GM23338 (cell line): Measurements from ENCODE around the gene CDC27. TPM values are rescaled to one million over a fixed set of nuclear protein-coding genes. Genes with fewer than 3 reads are reported as not detected.

Source experiments
- ATAC-seq: fragments of 200-7000 bp; cut with Tn5 transposase; 3 replicates; pipeline ENCODE4 v1.9.1; 2020
- DNase-seq: peaks from one replicate; pipeline ENCODE4 v3.0.0-alpha.2; 2015; ENCODE audit warnings: low spot score
- H2AFZ ChIP-seq: fragments of 200-600 bp; sonication (generic); 2 replicates; pipeline ENCODE4 v1.8.0; 2016; ENCODE audit warnings: antibody characterized with exemption, mild to moderate bottlenecking, moderate library complexity
- H3F3A ChIP-seq: fragments of 200-600 bp; sonication (generic); replicated peaks from 2 replicates; pipeline ENCODE4 v1.8.0; 2017; ENCODE audit warnings: antibody characterized with exemption, mixed run types, low read depth
- H3K27ac ChIP-seq: fragments of 200-600 bp; sonication (generic); 2 replicates; pipeline ENCODE4 v1.6.1; 2016; ENCODE audit warnings: low read depth
- H3K27me3 ChIP-seq: fragments of 200-600 bp; sonication (generic); 2 replicates; pipeline ENCODE4 v1.8.0; 2016; ENCODE audit warnings: mild to moderate bottlenecking, mixed run types, moderate library complexity; ENCODE audit not compliant: insufficient read depth
- H3K36me3 ChIP-seq: fragments of 200-600 bp; sonication (generic); 2 replicates; pipeline ENCODE4 v1.8.0; 2016; ENCODE audit warnings: mild to moderate bottlenecking; ENCODE audit not compliant: insufficient read depth
- H3K4me1 ChIP-seq: fragments of 200-600 bp; sonication (generic); 2 replicates; pipeline ENCODE4 v1.8.0; 2016; ENCODE audit warnings: mild to moderate bottlenecking, moderate library complexity; ENCODE audit not compliant: insufficient read depth
- H3K4me2 ChIP-seq: fragments of 200-600 bp; sonication (generic); 2 replicates; pipeline ENCODE4 v1.7.1; 2017; ENCODE audit warnings: mixed run types
- H3K4me3 ChIP-seq: fragments of 200-600 bp; sonication (generic); 2 replicates; pipeline ENCODE4 v1.6.1; 2016; ENCODE audit warnings: mixed run types
- H3K79me2 ChIP-seq: fragments of 200-600 bp; sonication (generic); replicated peaks from 2 replicates; pipeline ENCODE4 v1.8.0; 2017; ENCODE audit warnings: mild to moderate bottlenecking; ENCODE audit not compliant: insufficient read depth
- H3K9me2 ChIP-seq: fragments of 200-600 bp; sonication (generic); 2 replicates; pipeline ENCODE4 v1.8.0; 2017; ENCODE audit not compliant: insufficient read depth
- H4K20me1 ChIP-seq: fragments of 200-600 bp; sonication (generic); replicated peaks from 2 replicates; pipeline ENCODE4 v1.8.0; 2017; ENCODE audit warnings: mild to moderate bottlenecking; ENCODE audit not compliant: insufficient read depth
- H3K27ac Mint-ChIP-seq: 2 replicates; pipeline ENCODE4 v1.8.0; 2020; ENCODE audit warnings: inconsistent platforms, mild to moderate bottlenecking, moderate library complexity, mixed read lengths
- H3K27me3 Mint-ChIP-seq: 3 replicates; pipeline ENCODE4 v1.8.0; 2022; ENCODE audit warnings: low read depth, mild to moderate bottlenecking, moderate library complexity, mixed read lengths, inconsistent platforms; ENCODE audit not compliant: insufficient read depth, poor library complexity
- H3K36me3 Mint-ChIP-seq: 3 replicates; pipeline ENCODE4 v1.8.0; 2021; ENCODE audit warnings: low read depth, mild to moderate bottlenecking, inconsistent platforms, moderate library complexity, mixed read lengths
- H3K4me1 Mint-ChIP-seq: 3 replicates; pipeline ENCODE4 v1.8.0; 2020; ENCODE audit warnings: mild to moderate bottlenecking, inconsistent platforms, mixed read lengths
- H3K4me3 Mint-ChIP-seq: 3 replicates; pipeline ENCODE4 v1.8.0; 2021; ENCODE audit warnings: moderate library complexity, mild to moderate bottlenecking, inconsistent platforms, mixed read lengths
- H3K9me3 Mint-ChIP-seq: 3 replicates; pipeline ENCODE4 v1.8.0; 2020; ENCODE audit warnings: moderate library complexity, mild to moderate bottlenecking, inconsistent platforms, mixed read lengths
- CREB1 ChIP-seq: fragments of 250-450 bp; sonication (Bioruptor Pico); IDR thresholded peaks from 2 replicates; pipeline ENCODE4 v1.5.0; 2020; ENCODE audit warnings: low read depth, mild to moderate bottlenecking, moderate library complexity
- EZH2 ChIP-seq: fragments of 200-600 bp; sonication (generic); IDR thresholded peaks from one replicate; pipeline ENCODE4 v1.8.0; 2017; ENCODE audit warnings: antibody characterized with exemption, mild to moderate bottlenecking, low read depth; ENCODE audit not compliant: unreplicated experiment
- EZH2phosphoT487 ChIP-seq: fragments of 200-600 bp; sonication (generic); IDR thresholded peaks from one replicate; pipeline ENCODE4 v1.8.1; 2018; ENCODE audit warnings: antibody characterized with exemption; ENCODE audit not compliant: unreplicated experiment
- JUNB ChIP-seq: IDR thresholded peaks from one replicate; pipeline ENCODE4 v1.6.1; 2016; ENCODE audit warnings: antibody characterized with exemption; ENCODE audit not compliant: unreplicated experiment
- NANOG ChIP-seq: IDR thresholded peaks from 2 replicates; pipeline ENCODE4 v1.6.1; 2016; ENCODE audit warnings: antibody characterized with exemption, borderline replicate concordance
- POLR2AphosphoS5 ChIP-seq: IDR thresholded peaks from 2 replicates; pipeline ENCODE4 v1.6.1; 2016; ENCODE audit warnings: antibody characterized with exemption, low read depth
- REST ChIP-seq: IDR thresholded peaks from one replicate; pipeline ENCODE4 v1.6.1; 2018; ENCODE audit warnings: antibody characterized with exemption; ENCODE audit not compliant: unreplicated experiment
- STAT1 ChIP-seq: IDR thresholded peaks from one replicate; pipeline ENCODE4 v1.6.1; 2016; ENCODE audit warnings: antibody characterized with exemption; ENCODE audit not compliant: unreplicated experiment
- ZNF114 ChIP-seq: fragments of 250-450 bp; sonication (Bioruptor Pico); IDR thresholded peaks from 2 replicates; pipeline ENCODE4 v1.5.0; 2020; ENCODE audit warnings: mild to moderate bottlenecking, moderate library complexity
- ZNF331 ChIP-seq: fragments of 250-450 bp; sonication (Bioruptor Pico); IDR thresholded peaks from 2 replicates; pipeline ENCODE4 v1.5.0; 2020; ENCODE audit warnings: low read depth, mild to moderate bottlenecking, moderate library complexity
- polyA plus RNA-seq: library from polyadenylated mRNA; unstranded; fragments of >200 nt; fragmentation: Nextera tagmentation; extraction: Ambion mirVana; gene quantifications from 2 replicates; pipeline ENCODE4 v1.2.1, GENCODE V29; 2016
- total RNA-seq: library from RNA; depleted of rRNA; stranded (reverse); fragments of >200 nt; shearing (Covaris generic); gene quantifications from 2 replicates; pipeline ENCODE4 v1.2.3, GENCODE V29; 2014
- TF ChIP-seq, protein P1 (sequence below), 2 experiments: fragments of 200-600 bp in 1 of 2; sonication (generic) in 1 of 2; conservative IDR thresholded peaks; 2 replicates each; pipeline versions ENCODE4 v1.5.1 to v1.6.1; 2016 to 2017; ENCODE audit warnings: antibody characterized with exemption in 2 of 2, low read depth in 2 of 2, mild to moderate bottlenecking in 2 of 2, moderate library complexity in 1 of 2
- TF ChIP-seq, protein P2 (sequence below): fragments of 250-450 bp; sonication (Bioruptor Pico); IDR thresholded peaks from 2 replicates; pipeline ENCODE4 v1.5.0; 2020; ENCODE audit warnings: mild to moderate bottlenecking, moderate library complexity
- TF ChIP-seq, protein P3 (sequence below): IDR thresholded peaks from 2 replicates; pipeline ENCODE4 v1.6.1; 2016; ENCODE audit warnings: antibody characterized with exemption

CDC27 gene
- total and polyA plus RNA-seq, 2 experiments from 2014 or later: 49.7 to 85.5 TPM

- Histone ChIP-seq H3K27me3 (peaks cover under 1% of the 10 kb centered on the region; the same call in 1 of the 2 replicates), H3F3A (no peaks in the 10 kb centered on the region), H3K4me3 (no peak overlapping the region), H3K9me2 (no peaks in the 10 kb centered on the region), H4K20me1 (no peaks in the 10 kb centered on the region), H3K79me2 (no peaks in the 10 kb centered on the region), H3K4me1 (peaks cover 15% of the 10 kb centered on the region), H2AFZ (no peak overlapping the region), H3K36me3 (no peaks in the 10 kb centered on the region), H3K27ac (no peak overlapping the region), H3K4me2 (no peak overlapping the region)
- Mint-ChIP-seq H3K36me3 (peaks cover 7% of the 10 kb centered on the region; the same call in 2 of the 3 replicates), H3K4me3 (no peak overlapping the region), H3K4me1 (peaks cover 16% of the 10 kb centered on the region), H3K27ac (no peak overlapping the region), H3K27me3 (peaks cover 14% of the 10 kb centered on the region), H3K9me3 (peaks cover 16% of the 10 kb centered on the region)
- no peak for DNase-seq
- TF ChIP-seq CREB1 (CRISPR knock-in tag) (no peak), ZNF331 (no peak), POLR2AphosphoS5 (no peak), EZH2 (no peak), EZH2phosphoT487 (no peak), JUNB (no peak), STAT1 (no peak), ZNF114 (CRISPR knock-in tag) (no peak), REST (no peak), NANOG (no peak)
- TF ChIP-seq, protein P1, sequence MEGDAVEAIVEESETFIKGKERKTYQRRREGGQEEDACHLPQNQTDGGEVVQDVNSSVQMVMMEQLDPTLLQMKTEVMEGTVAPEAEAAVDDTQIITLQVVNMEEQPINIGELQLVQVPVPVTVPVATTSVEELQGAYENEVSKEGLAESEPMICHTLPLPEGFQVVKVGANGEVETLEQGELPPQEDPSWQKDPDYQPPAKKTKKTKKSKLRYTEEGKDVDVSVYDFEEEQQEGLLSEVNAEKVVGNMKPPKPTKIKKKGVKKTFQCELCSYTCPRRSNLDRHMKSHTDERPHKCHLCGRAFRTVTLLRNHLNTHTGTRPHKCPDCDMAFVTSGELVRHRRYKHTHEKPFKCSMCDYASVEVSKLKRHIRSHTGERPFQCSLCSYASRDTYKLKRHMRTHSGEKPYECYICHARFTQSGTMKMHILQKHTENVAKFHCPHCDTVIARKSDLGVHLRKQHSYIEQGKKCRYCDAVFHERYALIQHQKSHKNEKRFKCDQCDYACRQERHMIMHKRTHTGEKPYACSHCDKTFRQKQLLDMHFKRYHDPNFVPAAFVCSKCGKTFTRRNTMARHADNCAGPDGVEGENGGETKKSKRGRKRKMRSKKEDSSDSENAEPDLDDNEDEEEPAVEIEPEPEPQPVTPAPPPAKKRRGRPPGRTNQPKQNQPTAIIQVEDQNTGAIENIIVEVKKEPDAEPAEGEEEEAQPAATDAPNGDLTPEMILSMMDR (conservative IDR thresholded peaks at IDR 0.05; ENCODE audit: low read depth in 2 of 2): no peak
- TF ChIP-seq, protein P2, sequence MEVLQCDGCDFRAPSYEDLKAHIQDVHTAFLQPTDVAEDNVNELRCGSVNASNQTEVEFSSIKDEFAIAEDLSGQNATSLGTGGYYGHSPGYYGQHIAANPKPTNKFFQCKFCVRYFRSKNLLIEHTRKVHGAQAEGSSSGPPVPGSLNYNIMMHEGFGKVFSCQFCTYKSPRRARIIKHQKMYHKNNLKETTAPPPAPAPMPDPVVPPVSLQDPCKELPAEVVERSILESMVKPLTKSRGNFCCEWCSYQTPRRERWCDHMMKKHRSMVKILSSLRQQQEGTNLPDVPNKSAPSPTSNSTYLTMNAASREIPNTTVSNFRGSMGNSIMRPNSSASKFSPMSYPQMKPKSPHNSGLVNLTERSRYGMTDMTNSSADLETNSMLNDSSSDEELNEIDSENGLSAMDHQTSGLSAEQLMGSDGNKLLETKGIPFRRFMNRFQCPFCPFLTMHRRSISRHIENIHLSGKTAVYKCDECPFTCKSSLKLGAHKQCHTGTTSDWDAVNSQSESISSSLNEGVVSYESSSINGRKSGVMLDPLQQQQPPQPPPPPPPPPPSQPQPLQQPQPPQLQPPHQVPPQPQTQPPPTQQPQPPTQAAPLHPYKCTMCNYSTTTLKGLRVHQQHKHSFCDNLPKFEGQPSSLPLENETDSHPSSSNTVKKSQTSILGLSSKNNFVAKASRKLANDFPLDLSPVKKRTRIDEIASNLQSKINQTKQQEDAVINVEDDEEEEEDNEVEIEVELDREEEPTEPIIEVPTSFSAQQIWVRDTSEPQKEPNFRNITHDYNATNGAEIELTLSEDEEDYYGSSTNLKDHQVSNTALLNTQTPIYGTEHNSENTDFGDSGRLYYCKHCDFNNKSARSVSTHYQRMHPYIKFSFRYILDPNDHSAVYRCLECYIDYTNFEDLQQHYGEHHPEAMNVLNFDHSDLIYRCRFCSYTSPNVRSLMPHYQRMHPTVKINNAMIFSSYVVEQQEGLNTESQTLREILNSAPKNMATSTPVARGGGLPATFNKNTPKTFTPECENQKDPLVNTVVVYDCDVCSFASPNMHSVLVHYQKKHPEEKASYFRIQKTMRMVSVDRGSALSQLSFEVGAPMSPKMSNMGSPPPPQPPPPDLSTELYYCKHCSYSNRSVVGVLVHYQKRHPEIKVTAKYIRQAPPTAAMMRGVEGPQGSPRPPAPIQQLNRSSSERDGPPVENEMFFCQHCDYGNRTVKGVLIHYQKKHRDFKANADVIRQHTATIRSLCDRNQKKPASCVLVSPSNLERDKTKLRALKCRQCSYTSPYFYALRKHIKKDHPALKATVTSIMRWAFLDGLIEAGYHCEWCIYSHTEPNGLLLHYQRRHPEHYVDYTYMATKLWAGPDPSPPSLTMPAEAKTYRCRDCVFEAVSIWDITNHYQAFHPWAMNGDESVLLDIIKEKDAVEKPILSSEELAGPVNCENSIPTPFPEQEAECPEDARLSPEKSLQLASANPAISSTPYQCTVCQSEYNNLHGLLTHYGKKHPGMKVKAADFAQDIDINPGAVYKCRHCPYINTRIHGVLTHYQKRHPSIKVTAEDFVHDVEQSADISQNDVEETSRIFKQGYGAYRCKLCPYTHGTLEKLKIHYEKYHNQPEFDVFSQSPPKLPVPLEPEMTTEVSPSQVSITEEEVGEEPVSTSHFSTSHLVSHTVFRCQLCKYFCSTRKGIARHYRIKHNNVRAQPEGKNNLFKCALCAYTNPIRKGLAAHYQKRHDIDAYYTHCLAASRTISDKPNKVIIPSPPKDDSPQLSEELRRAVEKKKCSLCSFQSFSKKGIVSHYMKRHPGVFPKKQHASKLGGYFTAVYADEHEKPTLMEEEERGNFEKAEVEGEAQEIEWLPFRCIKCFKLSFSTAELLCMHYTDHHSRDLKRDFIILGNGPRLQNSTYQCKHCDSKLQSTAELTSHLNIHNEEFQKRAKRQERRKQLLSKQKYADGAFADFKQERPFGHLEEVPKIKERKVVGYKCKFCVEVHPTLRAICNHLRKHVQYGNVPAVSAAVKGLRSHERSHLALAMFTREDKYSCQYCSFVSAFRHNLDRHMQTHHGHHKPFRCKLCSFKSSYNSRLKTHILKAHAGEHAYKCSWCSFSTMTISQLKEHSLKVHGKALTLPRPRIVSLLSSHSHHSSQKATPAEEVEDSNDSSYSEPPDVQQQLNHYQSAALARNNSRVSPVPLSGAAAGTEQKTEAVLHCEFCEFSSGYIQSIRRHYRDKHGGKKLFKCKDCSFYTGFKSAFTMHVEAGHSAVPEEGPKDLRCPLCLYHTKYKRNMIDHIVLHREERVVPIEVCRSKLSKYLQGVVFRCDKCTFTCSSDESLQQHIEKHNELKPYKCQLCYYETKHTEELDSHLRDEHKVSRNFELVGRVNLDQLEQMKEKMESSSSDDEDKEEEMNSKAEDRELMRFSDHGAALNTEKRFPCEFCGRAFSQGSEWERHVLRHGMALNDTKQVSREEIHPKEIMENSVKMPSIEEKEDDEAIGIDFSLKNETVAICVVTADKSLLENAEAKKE (CRISPR knock-in tag): no peak
- TF ChIP-seq, protein P3, sequence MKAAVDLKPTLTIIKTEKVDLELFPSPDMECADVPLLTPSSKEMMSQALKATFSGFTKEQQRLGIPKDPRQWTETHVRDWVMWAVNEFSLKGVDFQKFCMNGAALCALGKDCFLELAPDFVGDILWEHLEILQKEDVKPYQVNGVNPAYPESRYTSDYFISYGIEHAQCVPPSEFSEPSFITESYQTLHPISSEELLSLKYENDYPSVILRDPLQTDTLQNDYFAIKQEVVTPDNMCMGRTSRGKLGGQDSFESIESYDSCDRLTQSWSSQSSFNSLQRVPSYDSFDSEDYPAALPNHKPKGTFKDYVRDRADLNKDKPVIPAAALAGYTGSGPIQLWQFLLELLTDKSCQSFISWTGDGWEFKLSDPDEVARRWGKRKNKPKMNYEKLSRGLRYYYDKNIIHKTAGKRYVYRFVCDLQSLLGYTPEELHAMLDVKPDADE: no peak
- no peak for ATAC-seq
Observed at GRCh38 chr17:47224966-47225365, 35.9 kb upstream of the CDC27 start.
